SKM-1 (cell line): ENCODE measurements around the gene CFAP100.

Experiments used
- DNase-seq: peaks from one replicate; lab custom pipeline; 2025; ENCODE audit not compliant: unreplicated experiment; lab: John Stamatoyannopoulos, UW

CFAP100 gene

DNA sequence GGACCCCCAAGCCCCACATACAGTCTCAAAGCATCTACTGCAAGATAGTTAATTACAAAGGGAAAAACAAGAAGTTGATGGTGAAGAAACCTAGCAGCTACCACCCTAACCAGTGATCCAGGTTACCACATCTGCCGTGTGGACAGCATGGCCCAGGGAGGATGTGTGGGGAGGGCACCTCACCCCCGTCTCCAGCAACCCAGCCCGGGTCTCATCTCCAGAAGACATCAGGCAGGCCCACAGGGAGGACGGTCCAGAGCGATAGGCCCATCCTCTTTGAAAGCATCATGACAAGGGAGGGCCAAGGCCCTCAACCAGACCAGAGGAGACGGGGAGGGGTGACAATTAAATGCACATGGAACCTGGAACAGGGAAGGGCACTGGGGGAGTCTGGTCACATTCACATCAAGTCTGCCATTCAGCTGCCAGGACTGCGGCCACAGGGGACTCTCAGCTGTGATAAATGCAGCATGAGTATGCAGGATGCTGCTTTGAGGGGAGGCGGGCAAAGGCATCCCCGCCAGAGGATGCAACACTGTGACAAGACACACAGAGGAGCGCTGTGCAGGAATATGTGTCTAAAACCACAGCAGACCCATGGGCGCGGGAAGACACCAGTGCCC, 62.2 kb downstream of the CFAP100 start:
- DNase-seq = no peak

DNA sequence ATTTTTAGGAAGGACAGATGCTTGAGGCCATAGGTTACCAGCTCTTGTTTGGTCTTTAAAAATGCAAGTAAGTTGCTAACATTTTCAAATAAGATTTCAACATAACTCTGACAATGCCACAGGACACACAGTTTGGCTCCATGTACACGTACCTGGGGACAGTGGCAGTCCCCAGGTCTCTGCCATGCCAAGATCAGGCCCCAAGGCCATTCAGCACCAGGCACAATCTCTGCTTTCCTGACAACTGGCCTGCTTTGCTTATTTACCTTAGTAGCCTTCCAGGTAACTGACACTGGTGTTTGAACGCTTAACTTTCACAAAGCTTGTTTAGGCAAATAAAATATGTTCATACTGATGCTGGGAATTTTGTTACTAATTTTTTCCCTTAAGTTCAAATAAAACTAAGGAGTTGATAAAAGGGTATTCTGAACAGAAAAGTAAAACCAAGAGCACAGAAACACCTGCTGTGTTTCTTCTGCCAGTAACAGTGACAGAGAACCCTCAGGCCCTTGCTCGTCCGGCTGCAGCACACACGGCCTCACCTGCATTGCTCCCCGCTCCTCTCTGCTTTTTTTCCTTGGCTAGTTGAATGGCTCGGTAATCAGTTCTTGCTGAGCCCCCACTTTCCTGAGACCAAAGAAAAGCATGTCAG, 64.5 kb downstream of the CFAP100 start:
- no peak for DNase-seq

DNA sequence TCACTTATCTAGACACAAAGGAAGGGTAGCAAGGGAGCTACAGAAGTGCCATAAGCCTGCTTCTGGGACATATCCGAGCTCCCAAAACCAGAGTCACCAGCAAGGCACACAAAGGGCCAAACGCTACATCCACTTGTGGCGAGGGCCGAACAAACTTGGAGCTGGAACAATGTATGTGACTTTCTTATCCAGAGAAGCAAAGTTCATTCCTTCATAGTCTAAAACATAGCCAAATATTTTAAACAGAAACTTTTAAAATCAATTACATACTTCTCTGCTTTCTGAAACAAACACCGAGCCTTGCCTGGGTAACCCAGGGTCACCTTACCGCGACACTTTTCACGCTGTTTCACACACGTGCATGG, 65.0 kb downstream of the CFAP100 start:
- DNase-seq = no peak

- DNase-seq = no peak
Observed at GRCh38 chr3:126460381-126460780, 65.7 kb downstream of the CFAP100 start.

DNA sequence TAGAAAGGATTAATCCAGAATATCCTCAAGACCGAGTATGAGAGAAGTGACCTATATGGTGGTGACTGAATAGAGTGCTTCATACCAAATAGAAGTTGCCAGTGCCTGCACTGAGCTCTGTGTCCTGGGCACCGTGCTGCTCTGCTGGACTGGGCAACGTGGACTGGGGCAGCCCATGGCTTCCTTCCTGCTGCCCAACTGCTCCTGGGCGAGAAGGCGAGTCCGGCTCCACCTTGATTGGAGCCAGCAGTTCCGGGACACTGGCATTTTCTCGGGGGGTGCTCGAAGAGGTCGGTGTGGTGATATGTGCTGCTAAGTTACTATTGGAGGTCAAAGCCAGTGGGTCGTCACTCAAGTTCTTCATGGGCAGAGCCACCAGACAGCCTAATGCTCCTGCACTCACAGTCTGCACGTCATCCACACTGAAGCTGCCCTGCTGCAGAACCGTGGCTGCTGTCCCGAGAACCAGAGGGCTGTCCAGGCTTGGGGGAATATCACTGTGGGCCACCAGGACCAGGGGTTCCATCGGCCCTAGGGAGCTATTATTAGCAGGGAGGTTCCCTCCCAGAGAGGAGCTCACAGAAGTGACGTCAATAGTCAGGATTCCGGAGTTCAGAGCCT, 66.9 kb downstream of the CFAP100 start:
- no peak for DNase-seq

- DNase-seq = no peak
Observed at GRCh38 chr3:126463521-126463920, 68.8 kb downstream of the CFAP100 start.

- DNase-seq = no peak
Observed at GRCh38 chr3:126464093-126464492, 69.4 kb downstream of the CFAP100 start.

- DNase-seq = no peak
Observed at GRCh38 chr3:126464494-126464893, 69.8 kb downstream of the CFAP100 start.

DNA sequence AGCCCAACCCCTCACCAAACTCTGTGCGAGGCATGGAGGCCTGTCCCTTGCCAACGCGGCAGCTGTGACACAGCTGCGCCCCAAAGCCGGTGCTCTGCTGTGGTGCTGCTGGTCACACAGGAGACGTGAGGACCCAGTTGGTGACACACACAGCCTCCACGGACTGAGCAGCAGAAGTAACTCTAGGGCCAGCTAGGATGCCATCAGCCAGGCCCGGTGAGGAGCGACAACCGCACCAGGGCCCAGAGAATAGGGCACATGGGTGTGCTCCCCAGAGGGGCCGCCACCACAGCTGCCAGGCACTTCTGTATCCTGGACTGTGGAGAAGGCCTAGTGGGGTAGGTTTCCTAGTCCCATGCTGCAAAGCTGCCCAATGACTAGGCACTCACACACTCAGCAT, 70.3 kb downstream of the CFAP100 start:
- DNase-seq = no peak

DNA sequence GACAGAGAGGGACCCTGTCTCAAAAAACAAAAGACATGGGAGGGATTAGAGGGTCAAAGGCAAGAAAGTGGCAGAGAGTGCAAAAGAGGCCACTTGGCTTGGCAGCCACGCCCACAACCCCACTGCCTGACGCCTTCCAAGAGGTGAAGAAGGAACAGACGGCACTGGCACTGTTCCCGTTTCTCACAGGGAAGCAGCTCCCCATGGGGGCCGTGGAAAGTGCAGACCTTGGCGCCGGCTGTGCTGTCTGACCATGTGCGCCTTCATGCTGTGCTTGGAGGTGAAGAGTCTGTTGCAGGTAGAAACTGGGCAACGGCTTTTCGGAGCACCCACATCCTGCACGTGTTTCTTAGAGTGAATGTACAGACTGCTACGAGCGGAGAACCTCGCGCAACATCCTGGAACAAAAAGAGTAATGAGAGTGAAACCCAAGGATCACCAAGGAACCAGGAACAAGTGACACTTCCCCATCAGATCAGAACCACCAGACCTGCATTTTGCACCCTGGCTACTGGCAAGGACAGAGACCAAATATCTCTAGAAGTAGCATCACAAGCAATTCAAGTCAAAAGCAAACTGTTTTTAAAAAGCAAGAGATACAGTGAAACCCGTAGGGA, 71.3 kb downstream of the CFAP100 start:
- no peak for DNase-seq

DNA sequence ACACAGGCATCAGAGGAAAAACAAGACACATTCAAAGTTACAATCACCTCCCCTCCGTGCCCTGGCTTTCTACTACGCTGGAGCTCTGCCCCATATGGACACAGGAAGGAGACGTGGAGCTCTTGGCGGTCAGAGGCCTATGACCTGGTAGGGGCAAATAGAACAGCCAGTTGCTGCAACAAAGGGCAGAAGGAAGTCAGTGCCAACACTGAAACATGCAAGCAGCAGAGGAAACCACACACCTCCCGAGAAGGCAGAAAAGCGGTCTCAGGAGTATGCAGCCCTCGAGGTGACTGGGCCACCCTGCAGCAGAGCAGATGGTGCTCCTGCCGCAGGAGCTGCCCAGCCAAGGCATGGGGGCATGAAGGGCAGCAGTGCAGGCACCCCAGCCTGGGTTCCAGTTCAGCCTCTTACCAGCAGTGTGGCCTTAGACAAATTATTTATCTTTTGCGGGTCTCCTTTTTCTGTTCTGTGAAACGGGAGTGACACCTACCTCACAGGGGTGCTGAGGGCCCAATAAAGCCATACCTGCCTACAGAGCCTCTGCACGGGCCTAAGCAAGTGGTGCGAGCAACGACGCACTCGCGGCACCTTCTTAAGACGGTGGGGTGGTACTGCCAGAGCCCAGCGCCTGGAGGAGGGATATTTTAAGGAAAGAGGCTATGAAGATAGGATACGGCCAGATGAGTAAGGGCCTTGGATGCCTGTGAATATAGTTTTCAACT, 72.3 kb downstream of the CFAP100 start:
- no peak for DNase-seq

DNA sequence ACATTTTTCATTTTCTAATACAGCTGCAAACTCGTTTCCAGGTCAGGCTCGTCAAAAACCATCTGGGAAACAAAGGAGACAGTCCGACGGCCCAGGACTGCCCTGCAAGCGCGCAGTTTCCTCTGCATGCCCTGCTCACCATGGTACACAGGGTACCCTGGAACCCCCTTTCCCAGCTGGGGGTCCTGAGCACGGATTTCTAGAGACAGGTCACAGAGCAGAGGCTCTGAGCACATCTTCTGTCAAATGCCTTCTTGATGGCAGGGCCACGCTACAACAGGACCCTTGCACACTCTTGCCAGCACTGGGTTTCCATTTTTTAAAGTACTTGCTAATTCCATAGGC, 72.9 kb downstream of the CFAP100 start:
- DNase-seq = no peak

GRCh38 chr3:126468028-126468891, 73.6 kb downstream of the CFAP100 start:
- no peak for DNase-seq

DNA sequence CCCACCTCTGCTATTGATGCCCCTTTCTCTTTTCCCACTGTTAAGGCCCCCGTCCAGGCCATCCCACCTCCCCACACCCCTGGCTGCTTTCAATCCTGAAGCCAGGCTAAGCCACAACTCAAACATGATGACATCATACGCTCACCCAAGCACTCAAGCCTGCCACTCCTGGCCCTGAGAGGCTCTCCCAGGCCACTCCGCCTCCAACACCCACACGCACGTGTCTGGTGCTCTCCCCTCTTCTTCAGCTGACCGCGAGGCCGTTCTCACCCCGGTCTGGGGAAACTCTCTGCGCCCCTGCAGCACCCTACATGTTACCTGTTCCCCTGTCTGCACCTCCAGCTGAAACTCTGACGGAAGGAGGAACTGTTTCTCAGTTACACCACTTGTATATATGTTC, 74.8 kb downstream of the CFAP100 start:
- no peak for DNase-seq

- DNase-seq = peak; percentile 99
Observed at GRCh38 chr3:126472277-126473006, 77.7 kb downstream of the CFAP100 start.

DNA sequence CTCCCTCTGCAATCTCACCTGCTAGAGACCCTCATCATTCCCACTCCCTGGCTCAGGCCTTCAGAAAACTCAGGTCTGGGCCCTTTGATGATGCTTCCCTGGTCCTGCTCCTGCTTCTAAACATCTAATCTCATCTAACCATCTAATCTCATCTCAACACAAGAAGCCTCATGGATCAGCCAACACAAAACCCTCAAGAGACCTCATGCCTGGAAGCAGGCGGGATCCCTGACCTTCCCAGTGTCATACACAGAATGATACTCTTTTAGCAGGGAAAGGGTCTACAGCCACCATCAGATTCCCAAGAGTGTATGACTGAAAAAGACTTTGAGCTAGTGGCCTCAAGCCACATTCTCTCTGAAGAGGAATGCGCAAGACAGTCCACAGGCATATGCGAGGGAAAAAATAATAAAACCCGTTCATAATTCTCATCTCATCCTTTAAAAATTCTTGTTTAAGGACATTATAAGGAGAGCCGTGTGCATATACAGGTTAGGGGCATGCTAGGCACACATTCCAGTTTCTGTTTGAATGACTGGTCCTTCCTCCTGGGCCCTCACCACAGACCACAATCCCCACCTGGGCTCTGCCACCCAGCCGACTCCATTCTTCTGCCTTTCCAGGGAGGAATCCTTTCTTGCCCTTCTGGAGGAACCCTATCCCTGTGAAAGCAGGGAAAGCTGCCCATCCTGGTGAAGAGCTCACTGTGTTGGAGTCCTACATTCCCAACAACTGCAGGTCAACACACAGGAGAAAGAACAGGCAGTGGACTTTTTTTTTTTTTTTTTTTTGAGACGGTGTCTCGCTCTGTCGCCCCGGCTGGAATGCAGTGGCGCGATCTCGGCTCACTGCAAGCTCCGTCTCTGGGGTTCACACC, 78.8 kb downstream of the CFAP100 start:
- no peak for DNase-seq

DNA sequence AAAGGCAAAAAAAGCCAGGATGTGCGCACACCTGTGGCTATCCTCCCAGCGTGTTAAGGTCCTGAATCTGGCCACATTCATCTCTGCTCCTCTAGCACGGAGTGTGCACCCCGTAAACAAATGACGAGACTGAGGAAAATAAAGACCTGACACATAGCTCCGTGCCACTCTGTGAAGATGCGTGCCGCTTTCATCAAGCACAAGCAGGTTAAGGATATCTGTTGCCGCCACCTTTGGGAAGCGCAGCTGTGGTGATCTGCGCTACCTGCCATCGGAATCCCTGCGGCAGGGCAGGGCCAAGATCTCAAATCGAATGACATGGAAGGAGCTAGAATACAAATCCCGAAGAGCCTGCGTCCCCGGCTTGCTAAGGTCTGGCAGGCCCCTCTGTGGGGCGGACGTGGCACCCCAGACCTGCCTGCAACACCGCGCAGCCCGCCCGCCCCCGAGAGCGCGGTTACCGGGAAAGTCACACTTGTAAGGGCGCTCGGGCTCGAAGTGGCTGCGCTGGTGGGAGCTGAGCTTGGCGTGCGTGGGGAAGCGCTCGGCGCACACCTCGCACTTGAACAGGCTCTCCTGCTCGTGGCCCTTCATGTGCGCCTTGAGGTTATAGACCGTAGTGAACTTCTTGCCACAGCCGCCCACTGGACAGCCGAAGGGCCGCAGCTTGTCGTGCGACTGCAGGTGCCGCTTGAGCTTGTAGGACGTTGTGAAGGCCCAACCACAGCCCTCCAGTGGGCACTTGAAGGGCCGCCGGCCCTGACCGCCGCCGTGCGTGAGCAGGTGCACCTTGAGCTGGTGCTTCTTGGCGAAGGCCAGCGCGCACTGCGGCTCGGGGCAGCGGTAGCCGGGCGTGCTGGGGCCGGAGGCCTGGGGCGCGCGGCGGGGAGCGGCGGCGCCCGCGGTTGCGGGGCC, 80.0 kb downstream of the CFAP100 start:
- DNase-seq = no peak
